Measurements from ENCODE around the gene SPAG16.
"Not testable (repeated sequence)": the region's sequence is repeated elsewhere in the genome, so short reads cannot be mapped to it uniquely, and the experiment has no call there.

The SPAG16 gene

GRCh38 chr2:214019973-214020345 is 735.7 kb downstream of the SPAG16 start:
- no peak for DNase-seq

GRCh38 chr2:214029190-214029589 is 744.9 kb downstream of the SPAG16 start:
- no peak for DNase-seq

DNA sequence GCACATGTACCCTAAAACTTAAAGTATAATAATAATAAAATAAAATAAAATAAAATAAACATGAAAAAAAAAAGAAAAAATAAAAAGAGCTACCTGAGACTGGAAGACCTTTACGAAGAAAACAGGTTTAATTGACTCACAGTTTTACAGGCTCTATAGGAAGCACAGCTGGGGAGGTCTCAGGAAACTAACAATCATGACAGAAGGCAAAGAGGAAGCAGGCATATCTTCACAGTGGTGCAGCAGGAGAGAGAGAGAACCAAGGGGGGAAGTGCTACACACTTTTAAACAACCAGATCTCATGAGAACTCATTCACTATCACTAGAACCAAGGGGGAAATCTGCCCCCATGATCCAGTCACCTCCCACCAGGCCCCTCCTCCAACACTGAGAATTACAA is 747.3 kb downstream of the SPAG16 start:
- DNase-seq = no peak

- no peak for DNase-seq
Observed at GRCh38 chr2:214034417-214034816, 750.2 kb downstream of the SPAG16 start.

DNA sequence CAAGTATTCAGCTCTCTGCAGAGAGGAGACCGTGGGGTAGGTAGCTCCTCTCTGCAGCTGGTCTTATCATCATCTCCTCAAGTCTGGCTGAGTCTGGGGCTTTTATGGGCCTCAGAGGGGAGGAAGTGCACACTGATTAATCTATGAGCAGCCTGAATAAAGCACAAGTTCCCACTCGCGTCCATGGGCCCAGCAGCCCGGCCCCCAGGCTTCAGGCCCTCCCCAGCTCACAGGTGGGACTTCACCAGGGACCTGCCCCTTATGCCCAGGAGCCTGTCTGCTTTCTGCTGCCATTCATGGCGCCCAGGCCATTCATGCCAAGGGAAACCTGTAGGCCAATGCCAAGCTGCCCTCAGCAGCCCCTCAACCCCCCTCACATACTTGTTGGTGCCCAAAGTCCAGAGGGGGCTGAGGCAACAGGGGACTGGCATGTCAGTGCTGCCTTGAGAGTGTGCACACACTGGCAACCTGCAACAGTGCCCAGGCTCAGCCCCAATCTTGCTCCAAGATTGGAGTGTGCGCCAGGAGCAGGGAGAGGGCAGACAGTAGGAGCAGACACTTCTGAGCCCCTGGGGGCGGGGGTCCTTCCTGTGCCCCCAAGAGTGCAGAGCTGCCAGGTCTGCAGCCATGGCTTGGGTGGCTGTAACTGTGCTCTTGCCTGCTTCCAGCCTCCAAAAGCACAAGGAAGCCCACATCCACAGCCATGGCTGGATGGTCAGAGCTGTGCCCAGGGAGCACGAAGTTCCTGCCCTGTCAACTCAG is 751.0 kb downstream of the SPAG16 start:
- DNase-seq = no peak

- DNase-seq = no peak
Observed at GRCh38 chr2:214035921-214036320, 751.7 kb downstream of the SPAG16 start.

DNA sequence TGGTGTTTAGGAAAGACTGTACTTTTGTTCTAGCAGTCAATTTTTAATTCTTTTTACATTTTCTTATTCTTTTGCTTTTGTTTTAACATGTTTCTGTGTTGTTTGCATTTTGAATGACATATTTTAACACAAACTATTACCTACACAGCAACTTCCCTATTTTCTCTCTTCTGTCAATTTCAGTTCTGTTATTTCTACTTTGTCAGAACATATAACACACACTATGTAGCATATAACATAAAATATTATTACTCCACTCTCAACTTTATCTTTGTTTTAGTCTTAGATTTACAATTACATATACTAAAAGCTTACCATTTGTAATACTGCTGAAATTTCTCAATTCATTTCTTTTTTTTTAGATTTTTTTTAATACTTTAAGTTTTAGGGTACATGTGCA is 753.9 kb downstream of the SPAG16 start:
- no peak for DNase-seq

DNA sequence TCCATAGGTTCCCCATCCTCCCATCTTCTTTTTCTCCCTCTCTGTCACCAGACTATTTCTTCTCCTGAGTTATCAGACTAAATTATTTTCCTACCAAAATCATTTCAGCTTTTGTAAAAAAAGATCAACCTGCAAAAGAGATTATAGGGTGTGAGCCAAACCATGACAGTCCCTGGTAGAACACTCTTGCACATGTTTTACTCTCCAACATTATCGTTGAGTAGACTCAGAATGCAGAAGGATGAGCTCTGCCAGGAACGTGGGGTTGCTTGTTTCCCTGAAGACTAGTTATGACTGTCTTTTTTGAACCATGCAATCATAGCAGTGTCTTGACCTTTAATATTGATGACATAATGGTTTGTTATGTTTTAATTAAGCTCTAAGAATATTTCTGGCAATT is 766.5 kb downstream of the SPAG16 start:
- DNase-seq = no peak

DNA sequence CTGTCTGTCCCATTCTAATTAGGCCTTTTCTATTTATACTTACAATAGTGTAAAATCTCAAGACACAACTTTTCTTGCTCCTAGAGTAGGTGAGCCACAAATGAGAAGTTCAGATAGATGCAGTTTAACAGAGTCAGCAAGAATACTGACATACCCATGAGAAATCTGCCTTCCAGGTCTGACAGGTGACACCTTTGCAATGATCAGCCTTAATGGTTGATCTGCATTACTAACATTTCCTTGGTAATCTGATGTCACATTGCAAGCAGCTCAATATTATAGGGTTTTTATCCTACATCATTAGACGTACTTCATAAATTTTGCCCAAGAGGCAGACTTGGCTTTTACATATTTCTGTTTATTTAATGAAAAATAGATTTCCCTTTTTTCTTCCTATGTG is 767.3 kb downstream of the SPAG16 start:
- DNase-seq = no peak

- no peak for DNase-seq
Observed at GRCh38 chr2:214052235-214052634, 768.0 kb downstream of the SPAG16 start.

- DNase-seq = no peak
Observed at GRCh38 chr2:214057986-214058385, 773.7 kb downstream of the SPAG16 start.

GRCh38 chr2:214062279-214062678 is 778.0 kb downstream of the SPAG16 start:
- not testable (repeated sequence) for DNase-seq

- DNase-seq = no peak
Observed at GRCh38 chr2:214064471-214064870, 780.2 kb downstream of the SPAG16 start.

GRCh38 chr2:214066862-214067261 is 782.6 kb downstream of the SPAG16 start:
- no peak for DNase-seq

- no peak for DNase-seq
Observed at GRCh38 chr2:214069254-214069653, 785.0 kb downstream of the SPAG16 start.

- no peak for DNase-seq
Observed at GRCh38 chr2:214075456-214075855, 791.2 kb downstream of the SPAG16 start.

- DNase-seq = no peak
Observed at GRCh38 chr2:214076527-214076926, 792.3 kb downstream of the SPAG16 start.

DNA sequence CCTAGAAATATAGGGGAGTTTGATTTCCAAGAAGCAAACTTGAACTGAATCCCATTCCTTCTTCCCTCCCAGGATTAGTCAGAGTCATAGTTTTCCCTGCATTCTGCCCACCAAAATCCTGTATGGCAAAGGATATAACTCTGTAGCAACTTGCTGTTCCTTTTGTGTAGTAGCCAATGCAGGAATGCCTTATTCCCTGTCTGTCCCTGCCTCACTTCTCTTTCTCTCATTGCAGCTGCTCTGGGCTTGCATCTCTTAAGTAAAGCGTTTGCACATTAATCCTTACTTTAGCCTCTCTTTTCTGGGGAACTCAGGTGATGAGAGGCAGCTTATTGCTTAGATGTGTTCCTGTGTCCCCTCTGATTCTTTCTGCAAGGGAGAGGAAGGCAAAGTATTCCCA is 793.5 kb downstream of the SPAG16 start:
- DNase-seq = no peak

DNA sequence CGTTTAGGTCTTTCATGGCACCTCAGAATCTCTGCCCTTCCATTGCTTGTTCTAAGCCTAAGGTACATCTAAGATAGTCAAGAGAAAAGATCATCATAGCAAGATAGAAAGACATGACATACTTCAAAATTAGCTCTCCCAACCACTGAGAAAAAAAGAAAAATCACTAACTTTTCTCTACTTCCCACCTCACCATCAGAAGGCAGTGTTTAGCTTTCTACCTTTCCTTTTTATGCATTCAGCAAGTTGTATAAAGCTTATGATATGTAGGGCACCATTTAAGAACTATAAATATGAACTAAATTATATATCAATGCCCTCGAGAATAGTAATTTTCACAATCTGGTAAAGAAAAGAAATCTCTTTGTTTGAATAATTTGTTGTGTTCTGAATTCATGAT is 794.8 kb downstream of the SPAG16 start:
- DNase-seq = no peak

GRCh38 chr2:214088536-214088935 is 804.3 kb downstream of the SPAG16 start:
- no peak for DNase-seq

DNA sequence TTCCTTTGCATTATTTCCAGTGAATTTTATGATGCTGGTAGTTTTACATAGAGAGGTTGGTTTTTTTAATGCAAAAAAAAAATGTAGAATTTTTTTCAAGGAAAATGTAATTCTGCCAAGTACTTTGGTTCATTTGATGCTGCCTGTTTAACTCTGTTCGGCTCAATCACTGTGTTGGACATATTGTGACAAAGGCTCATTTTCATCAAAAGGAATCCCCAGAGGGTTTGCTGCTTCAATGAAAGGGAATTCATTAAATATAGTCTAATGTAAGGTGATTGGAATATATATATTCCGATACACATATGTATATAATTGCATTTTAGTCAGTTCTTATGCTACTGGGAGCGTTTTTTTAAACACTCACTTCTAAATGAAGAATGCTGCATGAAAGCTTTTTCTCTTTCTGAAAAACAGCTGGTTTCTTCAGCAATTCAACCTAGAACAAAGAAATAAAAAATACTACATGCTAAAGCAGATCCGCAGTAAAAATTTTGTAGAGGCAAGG is 812.0 kb downstream of the SPAG16 start:
- no peak for DNase-seq

DNA sequence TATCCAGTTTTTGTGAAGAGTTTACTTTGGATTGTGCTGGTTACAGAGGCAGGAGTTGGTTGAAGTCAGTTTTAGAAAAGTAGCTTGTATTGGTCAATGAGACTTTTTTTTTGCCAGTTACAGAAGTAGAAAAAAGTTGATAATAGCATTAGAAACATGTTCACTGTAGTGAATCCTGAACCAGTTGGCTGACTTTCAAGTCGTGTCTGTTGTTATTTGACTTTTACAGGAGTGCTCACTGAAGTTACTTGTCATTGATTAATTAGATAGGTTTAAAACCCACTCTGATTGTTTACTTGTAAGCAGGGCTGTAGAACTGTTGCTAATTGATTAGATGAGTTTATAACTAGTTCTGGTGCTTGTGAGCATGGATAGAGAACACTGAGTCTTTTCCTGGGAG is 814.5 kb downstream of the SPAG16 start:
- DNase-seq = no peak

- no peak for DNase-seq
Observed at GRCh38 chr2:214100488-214100887, 816.2 kb downstream of the SPAG16 start.

- no peak for DNase-seq
Observed at GRCh38 chr2:214103276-214104001, 819.2 kb downstream of the SPAG16 start.
